GM19240 (cell line): ENCODE measurements around the gene CYLC2.

Experiments
- DNase-seq: peaks from one replicate; pipeline ENCODE4 v3.0.0; 2011; ENCODE audit warnings: low spot score; ENCODE audit not compliant: insufficient read length

CYLC2 gene, protein sequence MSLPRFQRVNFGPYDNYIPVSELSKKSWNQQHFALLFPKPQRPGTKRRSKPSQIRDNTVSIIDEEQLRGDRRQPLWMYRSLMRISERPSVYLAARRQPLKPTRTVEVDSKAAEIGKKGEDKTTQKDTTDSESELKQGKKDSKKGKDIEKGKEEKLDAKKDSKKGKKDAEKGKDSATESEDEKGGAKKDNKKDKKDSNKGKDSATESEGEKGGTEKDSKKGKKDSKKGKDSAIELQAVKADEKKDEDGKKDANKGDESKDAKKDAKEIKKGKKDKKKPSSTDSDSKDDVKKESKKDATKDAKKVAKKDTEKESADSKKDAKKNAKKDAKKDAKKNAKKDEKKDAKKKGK

DNA sequence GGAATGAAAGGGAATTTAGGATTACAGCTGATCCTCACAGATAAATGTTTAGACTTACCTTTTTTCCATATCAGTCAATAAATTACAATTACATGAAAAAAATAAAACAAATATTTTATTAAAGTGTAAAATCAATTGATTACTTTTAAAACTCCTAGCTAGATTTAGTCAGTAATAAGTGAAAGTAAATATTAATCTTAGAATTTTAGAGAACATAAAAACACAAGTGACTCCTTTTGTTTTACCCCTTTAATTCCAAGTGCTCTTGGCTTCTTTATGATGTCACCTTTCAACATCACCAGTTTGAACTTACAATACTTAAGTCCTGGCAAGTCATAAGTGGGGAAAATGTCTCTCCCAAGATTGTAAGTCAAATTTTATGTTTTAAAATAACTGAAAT lies at the start of gene CYLC2:
Gene CYLC2, plus strand, starts transcription at position 301 of the 400 bp plus-strand sequence. Its CDS starts 48 bp downstream, at position 349.
- DNase-seq, result no peak

DNA sequence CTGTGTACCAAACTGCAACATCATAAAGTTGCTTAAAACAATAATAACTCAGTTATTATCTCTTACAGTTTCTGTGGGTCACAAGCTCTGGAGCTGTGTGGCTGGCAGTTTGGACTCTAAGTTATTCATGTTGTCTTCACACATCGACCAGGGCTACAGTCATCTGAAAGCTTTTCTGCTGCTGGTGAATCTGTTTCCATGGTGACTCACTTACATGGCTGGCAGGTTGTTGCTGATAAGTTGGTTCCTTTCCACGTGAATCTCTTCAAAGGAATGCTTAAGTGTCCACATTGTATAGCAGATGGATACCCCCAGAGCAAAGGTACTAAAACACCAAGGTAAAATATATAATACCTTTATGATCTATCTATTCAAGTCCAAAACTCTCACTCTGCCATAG lies 44.8 kb upstream of the CYLC2 start:
- no peak for DNase-seq

DNA sequence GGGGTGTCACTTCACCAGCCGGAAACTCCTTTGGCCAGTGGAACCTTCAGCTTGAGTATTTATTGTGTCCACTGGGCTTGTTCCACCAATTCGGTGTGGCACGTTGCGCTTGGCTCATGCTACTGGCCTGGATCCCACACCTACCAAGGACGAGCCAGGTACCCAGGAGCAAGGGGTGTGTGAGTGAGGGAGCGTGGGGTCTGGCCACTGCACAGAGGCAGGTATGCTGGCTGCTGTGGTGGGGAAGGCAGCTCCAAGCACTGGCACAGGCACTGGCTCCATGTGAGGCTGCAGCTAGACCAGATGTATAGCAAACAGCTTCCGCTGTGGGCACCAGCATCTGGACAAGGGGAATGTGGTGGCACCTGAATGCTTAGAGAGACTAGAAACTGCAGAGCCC lies 28.1 kb upstream of the CYLC2 start:
- DNase-seq, result no peak

DNA sequence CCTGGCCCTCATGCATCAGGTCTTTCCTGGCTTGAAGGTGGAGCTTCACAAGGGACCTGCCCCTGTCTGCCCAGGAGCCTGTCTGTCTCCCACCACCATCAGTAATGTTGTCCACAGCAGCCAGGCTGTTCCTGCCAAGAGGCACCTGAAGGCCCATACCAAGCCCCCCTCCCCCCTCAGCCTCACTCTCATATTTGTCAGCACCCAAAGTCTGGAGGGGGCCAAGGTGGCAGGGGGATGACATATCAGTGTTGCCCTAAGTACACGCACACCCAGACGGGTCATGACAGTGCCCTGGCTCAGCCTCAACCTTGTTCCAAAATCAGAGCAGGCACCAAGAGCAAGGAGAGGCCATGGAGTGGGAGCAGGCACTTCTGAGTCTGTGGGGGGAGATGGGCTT lies 27.2 kb upstream of the CYLC2 start:
- DNase-seq, result no peak

DNA sequence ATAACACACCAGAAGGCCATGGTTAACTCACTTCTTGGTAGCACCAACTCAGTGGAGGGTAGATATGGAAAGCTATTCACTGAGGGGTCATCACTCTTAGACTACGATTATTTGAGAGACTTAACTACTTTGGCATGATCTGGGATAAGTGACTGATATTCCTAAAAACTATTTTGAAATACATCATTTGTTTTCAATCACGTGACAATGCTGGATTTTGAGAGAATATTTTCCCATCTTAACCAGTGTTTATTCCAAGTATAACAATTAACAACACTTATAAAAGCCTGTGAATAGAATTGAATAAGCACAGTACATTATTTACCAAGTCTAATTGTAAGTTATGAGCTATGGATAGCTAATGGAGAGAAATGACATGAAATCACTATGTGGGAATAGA lies 22.4 kb upstream of the CYLC2 start:
- no peak for DNase-seq

DNA sequence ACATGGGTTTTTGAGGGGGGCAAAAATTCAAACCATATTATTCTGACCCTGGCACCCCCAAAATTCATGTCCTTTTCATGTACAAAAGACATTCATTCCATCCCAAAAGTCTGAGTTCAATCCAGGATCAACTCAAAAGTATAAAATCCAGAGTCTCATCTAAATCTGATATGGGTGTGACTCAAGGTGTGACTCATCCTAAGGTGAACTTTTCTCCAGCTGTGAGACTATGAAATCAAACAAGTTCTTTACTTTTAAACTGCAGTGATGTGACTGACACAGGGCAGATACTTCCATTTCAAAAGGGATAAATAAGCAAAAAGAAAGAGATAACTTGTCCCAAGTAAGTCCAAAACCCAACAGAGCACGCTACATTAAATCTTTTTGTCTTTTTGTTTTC lies 20.6 kb upstream of the CYLC2 start:
- no peak for DNase-seq

DNA sequence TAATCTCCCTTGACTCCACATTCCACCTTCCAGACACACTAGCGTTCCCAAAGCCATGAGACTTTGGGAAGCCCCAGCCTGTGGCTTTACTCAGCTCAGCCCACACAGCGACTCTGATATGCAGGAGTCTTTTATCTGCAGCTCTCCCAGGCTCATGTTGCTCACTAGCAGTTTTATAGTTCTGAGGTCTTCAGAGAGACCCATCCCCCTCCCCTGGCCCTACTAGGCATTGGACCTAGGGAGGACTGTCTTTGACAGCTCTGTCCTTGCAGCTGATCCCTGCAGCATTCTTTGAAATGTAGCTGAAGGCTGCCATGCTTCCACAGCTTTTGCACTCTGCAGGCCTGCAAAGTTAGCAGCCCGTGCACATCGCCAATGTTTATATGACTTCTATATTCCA lies 19.9 kb upstream of the CYLC2 start:
- DNase-seq, result no peak

DNA sequence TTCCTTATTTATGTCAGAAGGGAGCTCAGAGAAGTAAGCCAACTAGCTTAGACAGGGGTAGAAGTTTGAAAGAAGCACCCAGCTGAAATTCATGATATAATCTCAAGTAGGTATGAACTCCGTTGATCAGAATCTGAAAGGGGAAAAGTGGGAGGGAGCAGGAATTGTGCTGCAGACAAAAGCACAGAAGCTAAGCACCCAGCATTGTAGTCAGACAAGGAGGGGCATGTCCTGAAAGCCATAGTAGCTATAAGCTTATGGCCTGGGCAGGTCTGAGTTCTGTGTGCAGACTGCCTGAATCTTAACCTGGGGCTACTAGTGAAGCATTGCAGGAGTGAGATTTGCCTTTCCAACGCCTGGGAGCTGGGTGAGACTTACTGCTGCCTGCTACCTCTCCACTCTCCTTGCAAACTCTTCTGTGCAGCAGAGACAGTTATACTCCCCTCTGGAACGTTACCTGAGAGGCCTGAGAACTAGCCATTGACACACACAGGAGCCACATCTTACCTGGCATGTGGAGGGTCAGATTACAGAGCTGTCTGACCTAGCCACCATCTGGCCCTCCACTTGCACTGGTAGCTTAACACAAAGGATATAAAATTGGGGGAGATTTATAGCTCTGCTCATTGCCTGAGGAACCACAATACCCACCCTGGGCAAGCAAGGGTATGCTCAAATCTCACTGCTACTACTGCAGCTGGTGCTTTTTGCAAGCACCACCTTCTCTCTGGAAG lies 9.8 kb upstream of the CYLC2 start:
- DNase-seq, result no peak

DNA sequence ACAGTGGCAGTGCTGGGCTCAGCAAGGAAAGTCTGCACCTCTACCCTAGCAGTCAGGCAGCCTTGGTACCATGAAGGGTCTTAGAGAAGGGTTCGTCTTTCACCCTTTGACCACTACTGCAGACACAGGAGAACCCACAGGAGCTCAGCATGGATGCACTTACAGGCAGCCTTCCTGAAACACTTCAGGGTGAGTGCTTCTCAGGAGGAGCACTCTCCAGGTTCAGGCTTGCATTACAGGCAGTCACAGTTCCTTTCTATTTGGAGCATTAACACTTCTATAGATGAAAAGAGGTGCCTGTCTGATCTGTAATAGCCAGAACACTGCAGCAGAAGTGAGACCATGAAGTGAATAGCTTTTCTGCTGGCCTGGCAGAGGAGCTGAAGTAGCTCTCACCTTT lies 8.7 kb upstream of the CYLC2 start:
- DNase-seq, result no peak

DNA sequence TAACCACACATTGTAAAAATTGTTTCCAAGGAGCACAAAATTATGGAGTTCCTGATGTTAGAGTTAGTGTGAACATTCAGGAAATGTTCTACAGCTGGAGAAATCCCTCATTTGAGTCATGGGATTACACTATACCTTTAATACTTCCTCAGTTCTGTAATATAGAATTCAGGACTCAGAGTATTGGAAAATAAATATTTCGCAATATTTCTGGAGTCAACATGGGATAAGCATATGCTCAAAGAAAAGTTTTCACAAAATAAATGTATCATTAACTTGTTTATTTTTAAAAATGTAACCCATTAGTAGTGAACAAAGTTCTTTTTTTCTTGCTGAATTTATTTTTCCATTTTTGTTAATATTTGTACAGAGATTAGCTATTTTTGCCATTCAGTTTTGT lies 8.6 kb downstream of the CYLC2 start:
- DNase-seq, result no peak

DNA sequence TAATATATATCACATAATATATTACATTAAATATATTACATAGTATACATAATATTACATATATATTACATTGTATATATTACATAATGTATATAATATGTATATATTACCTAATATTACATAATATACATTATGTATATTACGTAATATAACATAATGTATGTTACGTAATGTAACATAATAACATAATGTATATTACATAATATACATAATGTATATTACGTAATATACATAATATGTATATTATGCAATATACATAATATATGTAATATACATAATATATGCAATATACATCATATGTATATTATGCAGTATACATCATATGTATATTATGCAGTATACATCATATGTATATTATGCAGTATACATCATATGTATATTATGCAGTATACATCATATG lies 19.1 kb downstream of the CYLC2 start:
- no peak for DNase-seq

DNA sequence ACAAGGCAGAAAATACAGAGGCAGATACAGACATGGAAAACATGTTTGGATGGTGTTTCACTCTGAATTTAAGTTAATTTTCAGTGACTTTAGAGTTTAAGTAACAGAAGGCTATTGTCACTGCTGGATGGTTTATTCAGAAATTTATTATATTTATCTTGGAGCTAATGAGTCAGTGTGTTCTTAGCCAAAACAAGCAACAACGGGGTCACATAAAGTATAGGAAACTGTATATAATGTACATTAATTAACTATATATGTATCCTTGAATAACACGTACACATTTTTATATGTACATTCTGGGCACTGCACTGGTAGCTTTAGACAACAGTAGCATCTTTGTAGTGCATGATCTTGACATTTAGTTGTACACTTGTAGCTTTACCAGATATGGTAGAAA lies 30.7 kb downstream of the CYLC2 start:
- no peak for DNase-seq

DNA sequence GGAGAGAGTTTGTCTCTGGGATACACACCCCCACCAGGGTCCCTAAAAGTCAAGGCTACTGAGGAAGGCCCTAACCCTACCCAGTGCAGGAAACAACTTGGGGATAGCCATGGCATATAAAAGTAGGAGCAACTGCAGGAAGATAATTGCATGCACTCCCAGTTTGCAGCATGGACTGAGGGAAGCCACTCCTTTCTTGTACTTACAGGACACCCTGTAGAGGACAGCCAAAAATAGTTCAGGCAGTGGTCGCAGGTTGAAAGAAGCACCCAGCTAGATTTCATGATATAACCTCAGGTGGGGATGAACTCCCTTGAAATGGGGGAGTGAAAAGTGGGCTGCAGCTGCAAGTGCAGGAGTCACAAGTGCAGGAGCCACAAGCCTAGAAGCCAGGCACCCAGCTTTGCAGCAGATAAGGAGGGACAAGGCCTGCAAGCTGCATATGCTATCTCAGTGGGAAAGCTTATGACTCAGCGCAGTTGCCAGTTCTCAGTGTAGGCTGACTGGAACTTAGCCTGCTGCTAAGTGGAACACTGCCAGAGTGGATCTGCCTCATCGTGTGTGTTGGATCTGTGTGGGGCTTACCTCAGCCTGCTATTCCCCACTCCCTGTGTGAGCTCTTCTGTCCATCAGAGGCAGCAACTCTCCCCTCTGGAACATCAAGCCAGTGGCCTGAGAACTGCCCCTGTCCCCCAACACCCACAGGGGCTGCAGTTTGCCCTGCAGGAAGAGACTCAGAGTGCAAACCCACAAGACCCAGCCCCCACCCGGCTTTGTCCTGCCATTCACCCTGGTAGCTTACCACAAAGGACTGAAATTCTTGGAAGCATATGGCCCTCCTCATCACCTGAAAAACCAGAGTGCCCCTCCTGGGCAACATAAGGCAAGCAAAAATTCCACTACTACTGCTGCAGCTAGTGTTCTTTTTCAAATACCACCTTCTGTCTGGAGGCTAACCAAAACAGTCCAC lies 42.7 kb downstream of the CYLC2 start:
- no peak for DNase-seq

DNA sequence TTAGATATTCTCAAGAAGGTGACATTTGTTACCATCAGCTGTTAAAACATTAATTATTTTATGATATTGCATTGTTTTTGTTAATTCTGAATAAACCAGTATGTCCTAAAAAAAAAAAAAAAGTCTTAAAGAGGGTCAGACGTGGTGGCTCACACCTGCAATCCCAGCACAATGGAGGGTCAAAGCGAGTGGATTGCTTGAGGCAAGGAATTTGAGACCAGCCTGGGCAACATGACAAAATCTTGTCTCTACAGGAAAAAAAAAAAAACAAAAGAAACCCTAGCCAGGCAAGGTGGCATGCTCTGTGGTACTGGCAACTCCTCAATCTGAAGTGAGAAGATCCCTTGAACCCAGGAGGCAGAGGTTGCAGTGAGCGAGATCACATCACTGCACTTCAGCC lies 46.8 kb downstream of the CYLC2 start:
- no peak for DNase-seq
